Activated CD4-positive, alpha-beta T cell treated with anti-CD3 and anti-CD28 coated beads for 24 hours (primary cell): ENCODE data around the gene MYH7.

Source experiments
- DNase-seq, 2 donors: peaks; one replicate each; pipeline ENCODE4 v3.0.0-alpha.2; 2020; ENCODE audit warnings: low read depth in 2 of 2

MYH7 gene

GRCh38 chr14:23373041-23373440, 62.4 kb downstream of the MYH7 start:
- no peak for DNase-seq

DNA sequence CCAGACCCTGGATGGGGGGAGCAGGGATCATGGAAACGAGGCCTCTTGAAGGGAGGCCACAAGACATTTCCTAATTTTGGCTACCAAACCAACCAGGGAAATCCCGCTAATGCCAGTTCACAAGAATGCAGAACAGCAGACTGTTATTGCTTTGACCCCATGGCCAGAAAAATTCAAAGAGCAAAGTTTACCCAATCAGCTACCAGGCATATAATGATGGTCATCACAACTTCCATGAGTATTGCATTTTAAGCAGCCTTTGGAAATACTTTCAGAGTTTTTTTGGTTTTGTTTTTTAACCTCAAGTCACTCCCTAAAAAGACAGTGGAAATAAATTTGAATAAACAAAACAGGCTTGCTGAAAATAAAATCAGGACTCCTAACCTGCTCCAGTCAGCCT, 63.0 kb downstream of the MYH7 start, which contains the start of gene IL25:
TSS of gene IL25 (plus strand) at position 301 of the 400 bp plus-strand sequence.
- no peak for DNase-seq

DNA sequence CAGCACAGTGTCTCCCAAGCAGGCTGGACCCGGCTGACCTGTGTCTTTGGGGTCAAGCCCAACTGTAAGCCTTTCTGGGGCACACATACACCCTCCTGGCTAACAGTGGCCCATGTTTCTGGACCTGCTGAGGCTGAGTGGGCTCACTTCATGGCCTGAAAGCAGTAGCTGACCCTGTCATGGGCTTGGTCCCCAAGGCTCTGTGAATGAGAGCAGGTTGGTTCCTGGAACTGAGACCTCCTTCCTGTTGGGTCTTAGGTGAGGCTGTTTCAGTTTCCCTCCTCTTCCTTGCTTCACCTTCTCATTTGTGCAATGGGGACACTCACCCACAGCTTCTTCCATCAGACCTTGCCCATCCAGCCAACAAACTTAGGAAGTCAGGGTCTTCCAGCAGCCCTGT, 63.6 kb downstream of the MYH7 start:
- no peak for DNase-seq

DNA sequence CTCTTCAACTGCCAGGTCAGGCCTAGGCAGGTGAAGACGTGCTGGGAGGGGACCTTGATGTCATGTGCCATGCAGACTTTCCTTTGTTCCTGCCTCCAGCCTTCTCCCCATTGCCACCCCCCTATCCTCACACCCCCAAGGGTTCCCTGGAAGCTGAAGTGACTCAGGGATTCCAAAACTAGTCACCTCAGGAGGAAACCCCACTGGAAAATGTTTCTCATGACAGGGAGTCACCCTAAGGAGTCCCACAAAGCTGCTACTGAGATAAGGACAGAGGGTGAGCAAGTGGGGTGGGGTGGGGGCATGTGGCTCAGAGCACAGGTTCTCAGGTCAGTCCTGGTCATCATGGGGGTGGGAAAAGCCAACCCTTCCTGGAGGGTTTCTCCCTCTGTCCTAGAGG, 65.2 kb downstream of the MYH7 start:
- no peak for DNase-seq

- DNase-seq, result no peak
Observed at GRCh38 chr14:23366426-23366921, 69.0 kb downstream of the MYH7 start.

GRCh38 chr14:23365732-23366425, 69.6 kb downstream of the MYH7 start:
- no peak for DNase-seq

DNA sequence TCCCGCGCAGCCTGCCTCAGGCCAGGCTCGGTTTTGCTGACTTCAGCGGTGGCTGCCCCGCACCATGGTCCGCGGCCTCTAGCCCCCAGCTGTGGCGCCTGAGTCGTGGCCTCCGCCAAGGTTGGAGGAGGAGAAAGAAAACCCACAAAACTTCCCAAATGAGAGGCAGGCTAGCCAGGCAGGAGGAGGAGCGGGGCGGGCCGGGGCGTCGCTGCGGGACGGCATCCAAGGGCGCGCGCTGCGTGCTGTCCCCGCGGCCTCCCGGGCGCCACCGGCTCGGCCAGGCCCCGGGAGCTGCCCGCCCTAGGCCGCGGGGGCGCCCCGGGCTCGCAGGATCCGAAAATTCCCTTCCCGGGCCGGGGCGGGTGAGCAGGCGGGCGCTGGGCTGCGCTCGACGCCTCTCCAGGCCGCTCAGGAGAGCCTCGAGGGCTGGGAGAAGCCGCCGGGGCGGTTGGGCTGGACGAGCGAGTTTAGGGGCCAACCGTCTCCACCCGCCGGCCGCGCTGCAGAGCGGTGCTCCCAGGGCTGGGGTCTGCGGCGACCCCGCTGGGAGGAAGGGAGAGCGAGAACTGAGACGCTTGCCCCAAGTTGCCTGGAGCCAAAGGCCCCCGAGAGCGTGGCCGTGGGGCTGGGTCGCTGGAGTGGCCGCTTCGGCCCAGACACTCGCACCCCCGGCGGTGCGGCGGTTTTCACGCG, 70.3 kb downstream of the MYH7 start, which contains the start of gene EFS:
TSS of gene EFS (minus strand) at position 137 of the 696 bp plus-strand sequence. CDS start 147 bp downstream, outside the sequence.
- DNase-seq, result no peak

DNA sequence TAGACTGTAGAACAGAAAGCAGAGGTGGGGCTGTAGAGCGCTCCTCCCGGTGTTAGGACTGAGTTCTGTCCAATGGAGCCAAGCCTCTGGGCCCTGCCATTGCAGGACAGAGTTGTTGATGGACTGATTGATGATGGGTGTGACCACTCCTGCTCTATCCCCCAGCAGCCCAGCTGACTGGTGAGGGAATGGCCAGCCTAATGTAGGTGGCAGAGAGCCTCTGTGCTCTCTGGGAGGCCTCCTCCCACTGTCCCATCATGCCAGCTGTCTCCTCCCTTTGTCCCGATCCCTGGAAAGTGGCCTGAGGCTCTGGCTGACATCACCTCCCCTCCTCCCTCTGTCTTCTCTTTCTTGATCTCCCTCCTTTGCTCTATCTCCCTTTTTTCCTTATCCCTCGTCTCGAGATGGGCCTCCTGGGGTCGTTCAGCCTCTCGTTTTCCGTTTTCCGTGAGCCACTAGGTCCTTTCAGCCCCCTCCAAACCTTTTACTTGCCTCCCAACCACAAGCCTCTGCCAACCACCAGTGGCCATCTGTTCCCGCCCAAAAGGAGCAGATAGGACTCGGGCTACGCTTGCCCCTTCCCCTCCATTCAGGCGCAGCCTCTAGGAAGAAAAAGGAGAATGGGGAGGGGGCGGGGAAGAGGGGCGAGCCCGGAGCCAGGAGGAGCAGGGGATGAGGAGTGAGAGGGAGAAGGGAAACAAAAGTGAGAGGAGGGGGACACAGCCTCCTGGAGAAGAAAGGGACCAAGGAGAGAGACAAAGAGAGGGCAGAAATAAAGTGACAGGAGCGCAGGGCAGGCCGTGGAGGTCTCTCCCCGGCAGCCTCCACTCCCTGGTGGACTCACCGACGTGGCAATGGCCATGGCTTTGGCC, 71.1 kb downstream of the MYH7 start:
- DNase-seq, result no peak
